H1 (cell line): ENCODE results near the gene ZNG1C. TPM values are rescaled to one million over a fixed set of nuclear protein-coding genes. Genes with fewer than 3 reads are reported as not detected.
"Not testable (repeated sequence)": the region's sequence is repeated elsewhere in the genome, so short reads cannot be mapped to it uniquely, and the experiment has no call there.

ENCODE experiments used
- CTCF ChIA-PET: fragments of 300-600 bp; sonication (Branson Sonifier 250); formaldehyde crosslinking; loops from one replicate; lab custom pipeline; 2021; ENCODE audit not compliant: partially characterized antibody; lab: Charles Lee
- POLR2A ChIA-PET: fragments of 300-600 bp; sonication (Branson Sonifier 250); formaldehyde crosslinking; loops from one replicate; lab custom pipeline; 2021; ENCODE audit warnings: inconsistent platforms; ENCODE audit not compliant: partially characterized antibody; lab: Charles Lee
- DNase-seq, 2 experiments: peaks; one replicate each; pipeline versions ENCODE4 v3.0.0 to v3.0.0-alpha.2; 2010 to 2022; ENCODE audit warnings: low spot score in 2 of 2, low read depth in 1 of 2, mixed read lengths in 1 of 2
- FAIRE-seq: peaks from 2 replicates; lab custom pipeline; 2011; peaks lifted over from hg19 to GRCh38; lab: Jason Lieb, UNC
- H2AFZ ChIP-seq: 2 replicates; pipeline ENCODE4 v1.8.1; 2012; ENCODE audit warnings: low read length, inconsistent platforms
- H2AK5ac ChIP-seq: 2 replicates; pipeline ENCODE4 v1.6.1; 2013; ENCODE audit warnings: low read depth, low read length
- H2BK120ac ChIP-seq: replicated peaks from 2 replicates; pipeline ENCODE3; 2013; ENCODE audit warnings: low read depth, low read length, inconsistent platforms
- H2BK12ac ChIP-seq: 2 replicates; pipeline ENCODE4 v1.6.1; 2013; ENCODE audit warnings: low read depth, low read length
- H2BK15ac ChIP-seq: 2 replicates; pipeline ENCODE4 v1.6.1; 2013; ENCODE audit warnings: low read length
- H2BK20ac ChIP-seq: 2 replicates; pipeline ENCODE4 v1.6.1; 2013; ENCODE audit warnings: low read length
- H2BK5ac ChIP-seq: 2 replicates; pipeline ENCODE4 v1.6.1; 2013; ENCODE audit warnings: low read depth, low read length
- H3K14ac ChIP-seq: 2 replicates; pipeline ENCODE4 v1.6.1; 2013; ENCODE audit warnings: inconsistent platforms; ENCODE audit not compliant: insufficient read length
- H3K18ac ChIP-seq: 2 replicates; pipeline ENCODE4 v1.6.1; 2013; ENCODE audit warnings: low read length; ENCODE audit errors: extremely low read depth
- H3K23ac ChIP-seq: 2 replicates; pipeline ENCODE4 v1.6.1; 2013; ENCODE audit warnings: inconsistent platforms; ENCODE audit not compliant: insufficient read length
- H3K23me2 ChIP-seq: 2 replicates; pipeline ENCODE4 v1.6.1; 2013; ENCODE audit warnings: low read depth, low read length
- H3K27ac ChIP-seq: 2 replicates; pipeline ENCODE4 v1.6.1; 2011; ENCODE audit warnings: low read depth, low read length, inconsistent platforms
- H3K27me3 ChIP-seq, 4 experiments: replicated peaks in 1 of 4; 1 replicate in 1 of 4; 2 replicates in 3 of 4; pipeline versions ENCODE4 v1.6.1 to v1.8.1; 2011 to 2013; ENCODE audit warnings: low read length in 3 of 4, mild to moderate bottlenecking in 3 of 4, inconsistent platforms in 2 of 4, mixed read lengths in 2 of 4, moderate library complexity in 1 of 4; ENCODE audit not compliant: control insufficient read depth in 3 of 4, insufficient read depth in 3 of 4; ENCODE audit errors: extremely low read depth in 1 of 4
- H3K36me3 ChIP-seq, 4 experiments: 2 replicates each; pipeline versions ENCODE4 v1.6.1 to v1.8.1; 2011 to 2013; ENCODE audit warnings: mild to moderate bottlenecking in 4 of 4, low read length in 3 of 4, moderate library complexity in 2 of 4, control low read depth in 1 of 4, inconsistent platforms in 1 of 4; ENCODE audit not compliant: insufficient read depth in 4 of 4, control insufficient read depth in 2 of 4
- H3K4ac ChIP-seq: replicated peaks from 2 replicates; pipeline ENCODE3; 2013; ENCODE audit warnings: low read length, low read depth, mixed read lengths, inconsistent platforms; ENCODE audit not compliant: insufficient read length
- H3K4me1 ChIP-seq, 4 experiments: replicated peaks in 1 of 4; 1 replicate in 1 of 4; 2 replicates in 3 of 4; pipeline versions ENCODE4 v1.6.1 to v1.8.1; 2011 to 2013; ENCODE audit warnings: low read length in 3 of 4, inconsistent platforms in 2 of 4, mixed read lengths in 1 of 4; ENCODE audit not compliant: insufficient read depth in 4 of 4, control insufficient read depth in 3 of 4
- H3K4me2 ChIP-seq, 2 experiments: 2 replicates each; pipeline versions ENCODE4 v1.6.1 to v1.8.1; 2011 to 2013; ENCODE audit warnings: low read depth in 2 of 2, low read length in 2 of 2, control low read depth in 1 of 2, inconsistent platforms in 1 of 2, mild to moderate bottlenecking in 1 of 2; ENCODE audit not compliant: insufficient read depth in 1 of 2
- H3K4me3 ChIP-seq, 4 experiments: fragments of 200-600, 300-600 bp in 1 of 4; sonication (generic), shearing (Covaris generic), sonication (Bioruptor Twin) in 1 of 4; 2 replicates each; pipeline versions ENCODE4 v1.5.1 to v1.8.1; 2011 to 2016; ENCODE audit warnings: low read length in 4 of 4, low read depth in 3 of 4, control low read depth in 2 of 4, inconsistent platforms in 2 of 4, mild to moderate bottlenecking in 2 of 4, mixed read lengths in 1 of 4, moderate library complexity in 1 of 4; ENCODE audit not compliant: insufficient read depth in 2 of 4; ENCODE audit errors: extremely low read depth in 1 of 4
- H3K56ac ChIP-seq: replicated peaks from 2 replicates; pipeline ENCODE3; 2013; ENCODE audit warnings: low read depth, mild to moderate bottlenecking, mixed read lengths, low read length, inconsistent platforms; ENCODE audit not compliant: insufficient read length
- H3K79me1 ChIP-seq: 2 replicates; pipeline ENCODE4 v1.6.1; 2013; ENCODE audit warnings: low read depth, low read length, control low read depth
- H3K79me2 ChIP-seq, 2 experiments: 2 replicates each; pipeline versions ENCODE4 v1.6.1 to v1.8.1; 2012 to 2013; ENCODE audit warnings: low read length in 2 of 2, mild to moderate bottlenecking in 2 of 2, inconsistent platforms in 1 of 2; ENCODE audit not compliant: insufficient read depth in 2 of 2, control insufficient read depth in 1 of 2
- H3K9ac ChIP-seq, 4 experiments: replicated peaks in 1 of 4; 1 replicate in 1 of 4; 2 replicates in 3 of 4; pipeline versions ENCODE4 v1.6.1 to v1.8.1; 2011 to 2013; ENCODE audit warnings: low read depth in 3 of 4, low read length in 3 of 4, control low read depth in 2 of 4, mild to moderate bottlenecking in 2 of 4, moderate library complexity in 2 of 4, inconsistent platforms in 1 of 4; ENCODE audit errors: extremely low read depth in 1 of 4
- H3K9me3 ChIP-seq, 2 experiments: 2 replicates each; pipeline versions ENCODE4 v1.6.1 to v1.8.1; 2012 to 2013; ENCODE audit warnings: mild to moderate bottlenecking in 2 of 2, moderate library complexity in 2 of 2, control low read depth in 1 of 2, inconsistent platforms in 1 of 2, low read depth in 1 of 2, low read length in 1 of 2, mixed read lengths in 1 of 2; ENCODE audit not compliant: insufficient read depth in 2 of 2
- H4K20me1 ChIP-seq, 2 experiments: replicated peaks in 1 of 2; 2 replicates each; pipeline versions ENCODE3 to v1.8.1; 2011 to 2013; ENCODE audit warnings: inconsistent platforms in 2 of 2, low read length in 2 of 2, mild to moderate bottlenecking in 1 of 2; ENCODE audit not compliant: insufficient read depth in 2 of 2, control insufficient read depth in 1 of 2
- H4K5ac ChIP-seq: 2 replicates; pipeline ENCODE4 v1.6.1; 2013; ENCODE audit warnings: low read length, low read depth, mixed read lengths, inconsistent platforms; ENCODE audit not compliant: insufficient read length
- H4K8ac ChIP-seq: 2 replicates; pipeline ENCODE4 v1.8.0; 2013; ENCODE audit warnings: mild to moderate bottlenecking, moderate library complexity, low read length, inconsistent platforms; ENCODE audit not compliant: insufficient read depth; ENCODE audit errors: extremely low read depth
- H4K91ac ChIP-seq: replicated peaks from 2 replicates; pipeline ENCODE3; 2013; ENCODE audit warnings: low read length, mixed read lengths, inconsistent platforms; ENCODE audit not compliant: insufficient read length
- WGBS, 2 experiments: shearing (Covaris generic) in 1 of 2; methylation state at CpG; one replicate each; pipeline versions ENCODE4 v1.1.6 to v1.1.7; 2013 to 2015; ENCODE audit warnings: low lambda C conversion rate in 2 of 2, mixed read lengths in 2 of 2, inconsistent platforms in 1 of 2, low coverage in 1 of 2, missing lambda C conversion rate in 1 of 2; ENCODE audit not compliant: insufficient replicate concordance in 2 of 2, insufficient coverage in 1 of 2, insufficient read length in 1 of 2; ENCODE audit errors: extremely low coverage in 1 of 2, missing lambda C conversion rate in 1 of 2; 5-methylcytosine and 5-hydroxymethylcytosine counted together
- polyA plus RNA-seq, 7 experiments: library from polyadenylated mRNA; depleted of rRNA in 3 of 7; stranded (reverse) in 5 of 7; unstranded in 2 of 7; fragments of >200 nt in 5 of 7; fragments of 200-250 nt in 2 of 7; gene quantifications; 1 replicate in 5 of 7; 2 replicates in 1 of 7; 4 replicates in 1 of 7; pipeline versions ENCODE4 v1.2.1 to v1.2.3, GENCODE V29; 2011 to 2013; ENCODE audit warnings: missing spikeins in 2 of 7, mixed read lengths in 2 of 7
- total RNA-seq: library from RNA; stranded (reverse); fragmentation: NEBNext Ultra II Directional; extraction: Animal tissue kit (Norgen Biotek cat#: 25700); gene quantifications from 2 replicates; pipeline ENCODE4 v1.2.1, GENCODE V29; 2021

ZNG1C gene
- total and polyA plus RNA-seq, 2 of the 8 experiments (the other 6 are each of a cell fraction or from before 2014, with no cell fraction given), result 12.9 to 17.2 TPM

DNA sequence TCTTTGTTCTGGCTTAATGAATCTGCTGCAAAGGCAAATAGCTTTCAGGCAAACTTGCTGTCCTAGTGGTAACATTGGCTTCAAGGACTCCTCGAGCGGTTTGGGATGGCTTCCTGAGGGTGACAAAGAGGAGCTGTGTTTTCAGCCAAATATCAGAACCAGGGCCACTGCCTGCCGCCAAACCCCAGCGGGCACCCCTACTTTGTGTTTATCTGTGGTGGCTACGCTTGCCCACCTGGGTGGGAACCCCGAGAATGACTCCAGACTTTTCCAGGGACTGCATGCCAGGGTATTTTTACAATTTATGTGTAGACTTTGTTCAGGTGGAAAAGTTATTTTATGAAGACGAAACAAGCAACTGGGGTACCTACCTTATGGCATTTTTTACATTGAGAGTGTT, 96.2 kb downstream of the ZNG1C start:
- H3K79me2 ChIP-seq, DNase-seq, H3K18ac ChIP-seq, H4K91ac ChIP-seq, H3K23ac ChIP-seq, FAIRE-seq, H2AK5ac ChIP-seq, H3K4me1 ChIP-seq, H2BK120ac ChIP-seq, H3K9me3 ChIP-seq, H2BK15ac ChIP-seq, H2BK12ac ChIP-seq, H2BK20ac ChIP-seq, H3K4me3 ChIP-seq, H3K56ac ChIP-seq, H4K8ac ChIP-seq, H2AFZ ChIP-seq, CTCF ChIA-PET, H3K9ac ChIP-seq, H3K36me3 ChIP-seq, H3K4me2 ChIP-seq, H2BK5ac ChIP-seq, H3K79me1 ChIP-seq, H3K27me3 ChIP-seq, H3K4ac ChIP-seq, H3K14ac ChIP-seq, H4K20me1 ChIP-seq, H3K27ac ChIP-seq, POLR2A ChIA-PET, H3K23me2 ChIP-seq, H4K5ac ChIP-seq: not testable (repeated sequence)
- WGBS, 2 experiments, result 83% methylated on average over 7 of the region's 7 CpGs; no CpG with 5 or more reads in 1 of the 2 experiments

DNA sequence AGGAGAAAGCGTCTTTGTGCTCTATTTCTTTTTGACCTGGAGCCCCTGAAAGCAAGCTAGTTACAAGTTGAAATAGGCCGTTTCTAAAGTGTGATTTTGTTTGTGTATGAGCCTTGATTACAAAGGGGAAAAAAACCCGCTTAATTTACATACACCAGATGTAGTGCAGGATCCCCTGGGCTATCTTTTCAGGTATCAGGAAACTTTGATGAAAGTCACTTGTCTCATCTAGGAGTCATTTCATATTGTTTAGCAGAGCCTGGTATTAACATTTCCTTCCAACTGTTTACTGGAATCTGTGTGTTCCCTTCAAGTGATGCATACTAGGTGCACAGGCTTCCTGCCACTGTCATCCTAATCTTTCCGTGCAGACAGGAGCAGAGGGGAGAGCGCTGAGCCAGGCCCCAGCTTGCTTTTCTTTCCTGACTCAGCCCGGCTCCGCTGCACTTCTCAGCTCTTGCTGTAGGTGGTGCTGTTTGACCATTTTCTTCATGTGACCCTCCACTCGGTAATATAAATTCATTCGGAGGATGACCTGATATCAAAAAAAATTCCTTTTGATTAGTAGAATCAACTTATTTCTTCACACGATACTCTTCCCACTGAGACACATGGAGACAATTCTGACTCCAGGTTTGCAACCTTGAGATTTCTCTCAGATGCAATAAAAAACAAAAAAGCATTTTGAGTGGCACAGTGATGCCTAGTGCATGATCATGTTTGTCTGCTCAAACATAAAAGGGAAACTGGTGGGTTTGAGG, 100.7 kb downstream of the ZNG1C start:
- H3K9me3 ChIP-seq, H2AFZ ChIP-seq, H3K27ac ChIP-seq, H2BK15ac ChIP-seq, POLR2A ChIA-PET, H3K18ac ChIP-seq, H3K79me2 ChIP-seq, H3K27me3 ChIP-seq, H3K23ac ChIP-seq, H3K14ac ChIP-seq, H3K4me2 ChIP-seq, H3K36me3 ChIP-seq, H2BK5ac ChIP-seq, H3K79me1 ChIP-seq, H3K23me2 ChIP-seq, H3K9ac ChIP-seq, H4K8ac ChIP-seq, H3K4me1 ChIP-seq, FAIRE-seq, H3K4ac ChIP-seq, H4K5ac ChIP-seq, H3K56ac ChIP-seq, H4K20me1 ChIP-seq, H2AK5ac ChIP-seq, H2BK12ac ChIP-seq, H3K4me3 ChIP-seq, H2BK20ac ChIP-seq, DNase-seq, H4K91ac ChIP-seq, H2BK120ac ChIP-seq: not testable (repeated sequence)
- CTCF ChIA-PET, result interaction anchor here (0.7 to 2.0 kb wide), 9 partner anchors 76 to 238 kb away, joined by 3 to 10 read pairs (median 4); no protein-coding TSS in a partner anchor
- WGBS, 2 experiments, result 34% methylated on average over 4 of the region's 10 CpGs; no CpG with 5 or more reads in 1 of the 2 experiments
